ENCODE data around the gene UNC5C. TPM values are rescaled to one million over a fixed set of nuclear protein-coding genes. Genes with fewer than 3 reads are reported as not detected.
A peak's percentile ranks its signal among the peaks of the same experiment; 100 is the strongest.

The UNC5C gene
- total RNA-seq, 1 donor from 2014 or later: not detected

DNA sequence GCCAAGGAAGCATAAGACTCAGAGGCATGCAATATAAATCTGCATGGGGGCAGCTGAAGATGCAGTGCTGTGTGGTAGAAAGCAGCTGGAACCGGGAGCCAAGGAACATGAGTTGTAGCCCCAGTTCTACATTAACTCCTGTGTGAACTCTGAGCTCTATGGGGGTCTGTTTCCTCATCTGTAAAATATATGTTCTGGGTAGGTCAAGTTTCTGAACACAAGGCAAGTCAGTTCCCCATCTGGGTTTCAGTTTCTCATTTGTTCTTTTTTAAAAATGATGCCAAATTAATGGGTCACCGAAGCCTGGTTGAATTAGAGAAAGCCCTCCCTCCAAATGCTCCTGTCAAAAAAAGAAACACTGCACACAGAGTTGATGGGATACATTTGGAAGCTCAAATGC is 24.0 kb downstream of the UNC5C start:
- Histone ChIP-seq H3K36me3 (ENCODE audit: control insufficient read depth, insufficient read depth, low read length) (no peaks in the 10 kb centered on the region), H3K27me3 (ENCODE audit: control insufficient read depth, insufficient read depth, low read length) (no peaks in the 10 kb centered on the region), H3K4me3 (ENCODE audit: low read depth, low read length) (no peak overlapping the region)
- FAIRE-seq (no peak), DNase-seq (ENCODE audit: low read depth) (no peak)
- TF ChIP-seq CTCF (IDR thresholded peaks at IDR 0.05; ENCODE audit: insufficient read depth, low read length, severe bottlenecking): no peak

GRCh38 chr4:95524184-95524583 is 24.6 kb downstream of the UNC5C start:
- H3K27me3 ChIP-seq (ENCODE audit: control insufficient read depth, insufficient read depth, low read length): no peaks in the 10 kb centered on the region
- H3K36me3 ChIP-seq (ENCODE audit: control insufficient read depth, insufficient read depth, low read length): no peaks in the 10 kb centered on the region
- DNase-seq (ENCODE audit: low read depth): no peak
- H3K4me3 ChIP-seq (ENCODE audit: low read depth, low read length): no peak overlapping the region
- peak; percentile 23 for FAIRE-seq
- no peak for TF ChIP-seq CTCF (IDR thresholded peaks at IDR 0.05; ENCODE audit: insufficient read depth, low read length, severe bottlenecking)

GRCh38 chr4:95522682-95523530 is 25.9 kb downstream of the UNC5C start:
- FAIRE-seq: no peak
- no peak for TF ChIP-seq CTCF (IDR thresholded peaks at IDR 0.05; ENCODE audit: insufficient read depth, low read length, severe bottlenecking)
- H3K27me3 ChIP-seq (ENCODE audit: control insufficient read depth, insufficient read depth, low read length): no peaks in the 10 kb centered on the region
- no peak for DNase-seq (ENCODE audit: low read depth)
- H3K36me3 ChIP-seq (ENCODE audit: control insufficient read depth, insufficient read depth, low read length): no peaks in the 10 kb centered on the region
- no peak overlapping the region for H3K4me3 ChIP-seq (ENCODE audit: low read depth, low read length)

DNA sequence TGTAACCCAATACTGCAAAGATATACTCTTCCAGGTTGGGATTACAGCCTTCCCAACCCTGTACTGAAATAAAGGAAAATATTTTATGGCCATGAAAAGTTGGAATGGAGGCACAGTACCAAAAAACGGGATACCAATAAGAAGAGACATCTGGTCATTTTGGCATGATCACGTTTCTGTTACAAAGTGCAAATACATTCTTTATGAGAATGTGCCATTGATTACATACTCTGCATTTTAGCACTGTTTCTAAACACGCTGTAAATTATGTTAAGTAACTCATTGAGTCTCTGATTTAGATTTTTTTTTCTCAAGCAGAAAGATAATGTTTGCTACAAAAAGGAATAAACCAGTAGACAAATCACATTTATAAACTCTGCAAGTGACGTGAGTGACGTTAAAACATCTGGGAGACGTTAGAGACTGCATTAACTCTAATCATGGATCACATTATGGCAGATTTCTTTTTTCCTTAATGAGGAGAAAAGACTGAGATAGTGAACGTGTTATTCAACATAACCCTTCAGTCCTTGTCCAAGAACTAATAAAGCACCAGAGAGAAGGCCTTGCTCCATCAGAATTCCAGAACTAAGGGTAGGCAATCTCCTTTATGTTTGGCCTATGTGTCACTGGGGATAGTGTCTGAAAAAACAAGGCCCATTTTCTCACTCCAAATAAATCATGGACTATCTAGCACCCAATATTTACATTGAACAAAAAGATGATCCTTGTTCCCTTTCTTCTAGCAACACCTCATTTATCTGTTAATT is 31.0 kb downstream of the UNC5C start:
- no peak for TF ChIP-seq CTCF (IDR thresholded peaks at IDR 0.05; ENCODE audit: insufficient read depth, low read length, severe bottlenecking)
- Histone ChIP-seq H3K36me3 (ENCODE audit: control insufficient read depth, insufficient read depth, low read length) (no peaks in the 10 kb centered on the region), H3K4me3 (ENCODE audit: low read depth, low read length) (no peak overlapping the region), H3K27me3 (ENCODE audit: control insufficient read depth, insufficient read depth, low read length) (no peaks in the 10 kb centered on the region)
- DNase-seq (ENCODE audit: low read depth) (no peak), FAIRE-seq (no peak)

GRCh38 chr4:95516528-95517017 is 32.2 kb downstream of the UNC5C start:
- DNase-seq (ENCODE audit: low read depth) (no peak), FAIRE-seq (no peak)
- no peak for TF ChIP-seq CTCF (IDR thresholded peaks at IDR 0.05; ENCODE audit: insufficient read depth, low read length, severe bottlenecking)
- H3K36me3 ChIP-seq (ENCODE audit: control insufficient read depth, insufficient read depth, low read length): no peaks in the 10 kb centered on the region
- H3K27me3 ChIP-seq (ENCODE audit: control insufficient read depth, insufficient read depth, low read length): no peaks in the 10 kb centered on the region
- H3K4me3 ChIP-seq (ENCODE audit: low read depth, low read length): no peak overlapping the region

Measured in bronchial epithelial cell (primary cell).